ENCODE data around the gene ZNF236. TPM values are rescaled to one million over a fixed set of nuclear protein-coding genes. Genes with fewer than 3 reads are reported as not detected.

Gene ZNF236
- total and polyA plus RNA-seq, 10 of the 15 experiments (the other 5 are each of a cell fraction or from before 2014, with no cell fraction given): 1.0 to 14.4 (median 5.9) TPM

- FAIRE-seq (no peak), ATAC-seq (no peak), DNase-seq (ENCODE audit: low read depth, low spot score) (no peak)
- H3K9ac ChIP-seq (ENCODE audit: control insufficient read depth, insufficient read depth, low read length): no peak overlapping the region
- TF ChIP-seq LARP7 (IDR thresholded peaks at IDR 0.05) (no peak), SPI1 (IDR thresholded peaks at IDR 0.05; ENCODE audit: borderline replicate concordance, insufficient read depth, low read depth, low read length) (no peak), ATF3 (IDR thresholded peaks at IDR 0.05; ENCODE audit: borderline replicate concordance, extremely low read depth, low read depth, low read length) (no peak), CHD2 (IDR thresholded peaks at IDR 0.05; ENCODE audit: borderline replicate concordance, low read depth, low read length) (no peak), FOS (IDR thresholded peaks at IDR 0.05; ENCODE audit: borderline replicate concordance, extremely low read depth, insufficient read length) (no peak), KLF5 (IDR thresholded peaks at IDR 0.05; ENCODE audit: partially characterized antibody) (no peak), WRNIP1 (IDR thresholded peaks at IDR 0.05; ENCODE audit: borderline replicate concordance, low read depth, low read length) (no peak), BRCA1 (IDR thresholded peaks at IDR 0.05; ENCODE audit: low read depth, low read length) (no peak), RB1 (IDR thresholded peaks at IDR 0.05; ENCODE audit: borderline replicate concordance) (no peak), TBL1XR1 (IDR thresholded peaks at IDR 0.05; ENCODE audit: low read depth, low read length) (no peak), MEF2B (IDR thresholded peaks at IDR 0.05; ENCODE audit: partially characterized antibody, poor library complexity, severe bottlenecking) (no peak), RAD51 (IDR thresholded peaks at IDR 0.05) (no peak), MAX (IDR thresholded peaks at IDR 0.05; ENCODE audit: low read depth, low read length) (no peak), YY1 (IDR thresholded peaks at IDR 0.05; ENCODE audit: low read depth, low read length) (no peak), MYC (IDR thresholded peaks at IDR 0.05; ENCODE audit: insufficient read depth, insufficient read length, insufficient replicate concordance, low read length, severe bottlenecking) (no peak), ZSCAN29 (IDR thresholded peaks at IDR 0.05) (no peak), USF1 (IDR thresholded peaks at IDR 0.05; ENCODE audit: borderline replicate concordance, extremely low read length, insufficient read depth, low read depth, low read length) (no peak)
- in situ Hi-C loops (cut with MboI): no loop called here
- no peaks in the 10 kb centered on the region for H3K9me3 ChIP-seq (replicated peaks; ENCODE audit: control insufficient read depth, insufficient read depth, low read length)
- ChIA-PET POLR2A (no interaction called here), SMC1A (ENCODE audit: uncharacterized antibody, unreplicated experiment) (interaction anchor here (1.2 to 2.4 kb wide), 3 partner anchors 10 to 30 kb away, joined by 3 to 7 read pairs (median 7); no protein-coding TSS in a partner anchor), RAD21 (ENCODE audit: unreplicated experiment) (interaction anchor here (2.7 kb wide), 1 partner anchor 10 kb away, joined by 13 read pairs; no protein-coding TSS in a partner anchor), CTCF (interaction anchor here (0.7 to 2.0 kb wide), 5 partner anchors 10 to 150 kb away, joined by 3 to 5 read pairs (median 4); no protein-coding TSS in a partner anchor)
- no peak overlapping the region for H3K4me3 ChIP-seq
- no peaks in the 10 kb centered on the region for H3K27me3 ChIP-seq (replicated peaks in 1 of 2; ENCODE audit: control insufficient read depth in 2 of 2, insufficient read depth in 2 of 2, low read length in 1 of 2)
- WGBS (ENCODE audit: insufficient coverage, insufficient replicate concordance, low lambda C conversion rate, missing lambda C conversion rate): 93% methylated on average over 6 of the region's 6 CpGs
- H3K27ac ChIP-seq (ENCODE audit: control insufficient read depth, insufficient read depth): no peak overlapping the region
- no TSS peak for BruUV-seq (replicated peaks)
- H4K20me1 ChIP-seq (ENCODE audit: control insufficient read depth, insufficient read depth): no peaks in the 10 kb centered on the region
- no peak overlapping the region for H2AFZ ChIP-seq (ENCODE audit: control insufficient read depth, low read depth, low read length)
- no peaks in the 10 kb centered on the region for H3K4me1 ChIP-seq (ENCODE audit: control insufficient read depth, insufficient read depth, low read length)
- intact Hi-C loops (cut with micrococcal nuclease; ENCODE audit: unreplicated experiment): no loop called here
- H3K36me3 ChIP-seq (ENCODE audit: control insufficient read depth in 2 of 2, insufficient read depth in 2 of 2, low read length in 1 of 2): peaks cover 10 to 21% of the 10 kb centered on the region in 2 experiments
- H3K79me2 ChIP-seq (ENCODE audit: control insufficient read depth, insufficient read depth, low read length): no peaks in the 10 kb centered on the region
- no peak overlapping the region for H3K4me2 ChIP-seq (ENCODE audit: control insufficient read depth, insufficient read depth)
Measured at GRCh38 chr18:76953156-76953555, 130.8 kb downstream of the ZNF236 start.
